GM12865 (cell line): ENCODE data around the gene RDH8.
"Not testable (repeated sequence)": the region's sequence is repeated elsewhere in the genome, so short reads cannot be mapped to it uniquely, and the experiment has no call there.

ENCODE experiments used
- DNase-seq: peaks from one replicate; pipeline ENCODE4 v3.0.0; 2010; ENCODE audit warnings: low read depth
- H3K4me3 ChIP-seq: 2 replicates; pipeline ENCODE4 v1.5.1; 2011; ENCODE audit warnings: mild to moderate bottlenecking, low read depth, low read length, control low read depth
- TF ChIP-seq, protein P1 (sequence below): IDR thresholded peaks from 2 replicates; pipeline ENCODE4 v1.5.1; 2011; ENCODE audit warnings: low read length, control low read depth, low read depth, inconsistent platforms; ENCODE audit not compliant: insufficient read depth; ENCODE audit errors: missing control alignments

The RDH8 gene

DNA sequence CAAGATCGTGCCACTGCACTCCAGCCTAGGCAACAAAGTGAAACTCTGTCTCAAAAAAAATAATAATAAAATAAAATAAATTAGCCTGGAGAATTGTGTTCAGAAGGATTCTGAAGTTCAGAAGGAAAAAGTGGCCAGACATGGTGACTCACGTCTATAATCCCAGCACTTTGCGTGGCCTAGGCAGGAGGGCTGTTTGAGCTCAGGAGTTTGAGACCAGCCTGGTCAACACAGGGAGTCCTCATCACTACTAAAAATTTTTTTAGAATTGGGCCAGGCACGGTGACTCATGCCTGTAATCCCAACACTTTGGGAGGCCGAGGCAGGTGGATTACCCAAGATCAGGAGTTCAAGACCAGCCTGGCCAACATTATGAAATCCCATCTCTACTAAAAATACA is 6.0 kb downstream of the RDH8 start:
- H3K4me3 ChIP-seq: no peak overlapping the region
- DNase-seq: no peak
- TF ChIP-seq, protein P1, sequence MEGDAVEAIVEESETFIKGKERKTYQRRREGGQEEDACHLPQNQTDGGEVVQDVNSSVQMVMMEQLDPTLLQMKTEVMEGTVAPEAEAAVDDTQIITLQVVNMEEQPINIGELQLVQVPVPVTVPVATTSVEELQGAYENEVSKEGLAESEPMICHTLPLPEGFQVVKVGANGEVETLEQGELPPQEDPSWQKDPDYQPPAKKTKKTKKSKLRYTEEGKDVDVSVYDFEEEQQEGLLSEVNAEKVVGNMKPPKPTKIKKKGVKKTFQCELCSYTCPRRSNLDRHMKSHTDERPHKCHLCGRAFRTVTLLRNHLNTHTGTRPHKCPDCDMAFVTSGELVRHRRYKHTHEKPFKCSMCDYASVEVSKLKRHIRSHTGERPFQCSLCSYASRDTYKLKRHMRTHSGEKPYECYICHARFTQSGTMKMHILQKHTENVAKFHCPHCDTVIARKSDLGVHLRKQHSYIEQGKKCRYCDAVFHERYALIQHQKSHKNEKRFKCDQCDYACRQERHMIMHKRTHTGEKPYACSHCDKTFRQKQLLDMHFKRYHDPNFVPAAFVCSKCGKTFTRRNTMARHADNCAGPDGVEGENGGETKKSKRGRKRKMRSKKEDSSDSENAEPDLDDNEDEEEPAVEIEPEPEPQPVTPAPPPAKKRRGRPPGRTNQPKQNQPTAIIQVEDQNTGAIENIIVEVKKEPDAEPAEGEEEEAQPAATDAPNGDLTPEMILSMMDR: no peak

DNA sequence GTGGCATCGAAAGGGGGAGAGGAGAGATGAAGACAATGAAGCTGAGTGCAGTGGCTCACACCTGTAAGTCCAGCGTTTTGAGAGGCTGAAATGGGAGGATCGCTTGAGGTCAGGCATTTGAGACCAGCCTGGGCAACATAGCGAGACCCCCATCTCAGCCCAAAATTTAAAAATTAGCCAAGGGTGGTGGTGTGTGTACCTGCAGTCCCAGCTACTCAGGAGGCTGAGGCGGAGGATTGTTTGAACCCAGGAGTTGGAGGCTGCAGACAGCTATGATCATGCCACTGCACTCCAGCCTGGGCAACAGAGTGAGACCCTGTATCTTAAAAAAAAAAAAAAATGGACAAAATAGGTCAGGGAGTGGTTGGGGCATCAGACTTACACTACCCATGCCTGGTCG is 7.6 kb downstream of the RDH8 start:
- TF ChIP-seq, protein P1: no peak

DNA sequence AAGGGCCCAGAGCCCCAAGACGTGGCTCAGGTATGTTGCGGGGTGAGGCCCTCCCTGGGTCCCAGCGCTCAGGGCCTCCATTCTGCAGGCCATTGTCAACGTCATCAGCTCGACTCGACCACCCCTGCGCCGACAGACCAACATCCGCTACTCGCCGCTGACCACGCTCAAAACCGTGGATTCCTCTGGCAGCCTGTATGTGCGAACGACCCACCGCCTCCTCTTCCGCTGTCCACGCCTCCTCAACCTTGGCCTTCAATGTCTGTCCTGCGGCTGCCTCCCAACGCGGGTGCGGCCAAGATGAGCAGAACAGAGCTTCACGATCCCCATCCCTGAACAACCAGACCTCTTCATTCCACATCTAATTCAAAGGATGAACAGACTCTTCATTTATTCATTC is 8.2 kb downstream of the RDH8 start:
- TF ChIP-seq, protein P1: no peak
- DNase-seq: no peak
- no peak overlapping the region for H3K4me3 ChIP-seq

More for the DNA sequence above, 7.6 kb downstream of the RDH8 start:
- no peak overlapping the region for H3K4me3 ChIP-seq
- no peak for DNase-seq

DNA sequence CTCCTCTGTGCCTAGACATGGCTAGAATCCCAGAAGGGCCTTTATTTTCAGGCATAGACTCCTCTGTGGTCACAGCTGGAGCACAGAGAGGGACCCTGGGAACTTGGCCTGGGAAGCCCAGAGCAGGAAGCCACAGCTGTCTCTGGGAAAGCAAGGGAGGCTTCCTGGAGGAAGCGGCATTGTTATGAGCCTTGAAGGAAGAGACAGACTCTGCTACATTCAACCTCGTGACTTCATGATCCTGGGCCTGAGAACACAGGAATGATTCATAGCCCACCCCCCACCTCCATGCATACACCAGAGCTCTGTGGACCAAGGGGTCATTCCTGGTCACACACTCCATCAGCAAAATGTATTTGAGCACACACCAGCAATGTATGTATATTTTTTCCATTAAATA is 8.6 kb downstream of the RDH8 start:
- TF ChIP-seq, protein P1: no peak
- H3K4me3 ChIP-seq: no peak overlapping the region
- DNase-seq: no peak

DNA sequence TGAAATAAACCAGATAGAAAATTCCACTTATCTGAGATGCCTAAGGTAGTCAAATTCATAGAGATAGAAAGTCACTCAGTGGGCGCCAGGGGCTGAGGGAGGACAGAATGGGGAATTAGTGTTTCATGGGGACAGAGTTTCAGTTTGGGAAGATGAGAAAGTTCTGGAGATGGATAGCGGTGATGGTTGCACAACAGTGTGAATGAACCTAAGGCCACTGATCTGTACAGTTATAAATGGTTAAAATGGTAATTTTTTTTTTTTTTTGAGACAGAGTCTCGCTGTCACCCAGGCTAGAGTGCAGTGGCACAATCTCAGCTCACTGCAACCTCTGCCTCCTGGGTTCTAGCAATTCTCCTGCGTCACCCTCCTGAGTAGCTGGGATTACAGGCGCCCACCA is 9.8 kb downstream of the RDH8 start:
- not testable (repeated sequence) for H3K4me3 ChIP-seq, DNase-seq

DNA sequence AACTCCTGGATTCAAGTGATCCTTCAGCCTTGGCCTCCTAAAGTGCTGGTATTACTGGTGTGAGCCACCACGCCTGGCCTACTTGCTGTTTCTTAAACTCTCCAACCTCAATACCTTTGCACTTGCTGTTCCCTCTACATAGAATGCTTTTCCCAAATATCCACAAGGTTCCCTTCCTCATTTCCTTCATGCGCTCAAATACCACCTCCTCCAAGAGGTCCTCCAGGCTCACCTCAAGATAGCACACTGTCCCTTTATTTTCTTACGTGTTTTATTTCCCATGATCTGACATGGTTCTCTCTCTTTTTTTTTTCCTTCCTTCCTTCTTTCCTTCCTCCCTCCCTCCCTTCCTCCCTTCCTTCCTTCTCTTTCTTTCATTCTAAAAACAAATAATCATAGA is 13.5 kb downstream of the RDH8 start:
- H3K4me3 ChIP-seq: no peak overlapping the region
- TF ChIP-seq, protein P1: no peak
- DNase-seq: no peak

DNA sequence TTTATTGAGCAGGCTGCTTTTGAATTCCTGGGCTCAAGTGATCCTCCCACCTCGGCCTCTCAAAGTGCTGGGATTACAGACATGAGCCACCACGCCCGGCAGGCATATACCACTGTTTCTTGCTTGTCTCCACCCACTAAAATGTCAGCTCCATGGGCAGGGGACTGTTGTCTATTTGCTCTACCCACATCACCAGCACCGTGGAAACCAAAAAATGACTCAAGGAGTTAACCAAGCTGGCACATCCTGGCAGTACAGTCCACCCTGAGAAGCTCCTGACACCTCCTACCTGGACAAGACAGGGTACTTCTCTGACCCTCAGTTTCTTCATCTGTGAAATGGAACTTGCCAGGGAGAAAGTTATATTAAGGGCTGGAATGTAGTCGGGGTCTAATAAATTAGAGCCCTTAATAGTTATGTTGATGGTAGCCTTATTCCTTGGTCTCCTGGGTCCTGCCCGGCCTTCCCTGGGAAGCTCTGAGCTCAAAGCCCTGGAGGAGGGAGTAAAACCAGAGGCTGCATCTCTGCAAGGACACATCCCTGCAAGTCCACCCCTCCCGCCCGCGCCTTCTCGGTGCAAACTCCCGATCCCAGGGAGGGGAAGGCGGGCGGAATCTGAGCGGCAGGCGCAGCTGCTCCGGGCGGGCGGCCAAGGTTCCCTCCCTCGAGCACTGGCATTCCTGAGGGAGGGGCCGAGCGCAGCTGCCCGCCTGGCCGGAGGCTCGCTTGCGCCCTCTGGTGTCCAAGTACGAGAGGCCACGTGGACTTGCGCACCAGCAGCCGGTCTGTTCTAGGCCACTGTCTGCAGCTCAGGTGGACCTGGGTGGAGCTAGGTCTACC is 14.1 kb downstream of the RDH8 start:
- no peak overlapping the region for H3K4me3 ChIP-seq
- TF ChIP-seq, protein P1: peak; percentile 94
- DNase-seq: peak; percentile 89
